HT1080 (cell line): ENCODE data around the gene SPANXD. TPM values are rescaled to one million over a fixed set of nuclear protein-coding genes. Genes with fewer than 3 reads are reported as not detected.
"Not testable (repeated sequence)": the region's sequence is repeated elsewhere in the genome, so short reads cannot be mapped to it uniquely, and the experiment has no call there.

Experiments
- DNase-seq: peaks from one replicate; pipeline ENCODE4 v3.0.0-alpha.2; 2015; ENCODE audit warnings: low read depth
- polyA plus RNA-seq, 2 experiments: library from polyadenylated mRNA; depleted of rRNA; stranded (reverse); fragments of >200 nt; gene quantifications; 2 replicates each; pipeline ENCODE4 v1.2.3, GENCODE V29; 2015
- total RNA-seq: library from RNA; depleted of rRNA; stranded (reverse); fragments of >200 nt; shearing (Covaris generic); gene quantifications from 2 replicates; pipeline ENCODE4 v1.2.3, GENCODE V29; 2014; rRNA removed

SPANXD gene, protein sequence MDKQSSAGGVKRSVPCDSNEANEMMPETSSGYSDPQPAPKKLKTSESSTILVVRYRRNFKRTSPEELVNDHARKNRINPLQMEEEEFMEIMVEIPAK
- total RNA-seq: 0.30 and 0.40 TPM in 2 replicates
- polyA plus RNA-seq (2015; cell fraction: cytosol; rRNA removed): 1.3 TPM in 2 replicates
- polyA plus RNA-seq (2015; cell fraction: nucleus; rRNA removed): 0.33 TPM in 1 of 2 replicates, not detected in the other

DNA sequence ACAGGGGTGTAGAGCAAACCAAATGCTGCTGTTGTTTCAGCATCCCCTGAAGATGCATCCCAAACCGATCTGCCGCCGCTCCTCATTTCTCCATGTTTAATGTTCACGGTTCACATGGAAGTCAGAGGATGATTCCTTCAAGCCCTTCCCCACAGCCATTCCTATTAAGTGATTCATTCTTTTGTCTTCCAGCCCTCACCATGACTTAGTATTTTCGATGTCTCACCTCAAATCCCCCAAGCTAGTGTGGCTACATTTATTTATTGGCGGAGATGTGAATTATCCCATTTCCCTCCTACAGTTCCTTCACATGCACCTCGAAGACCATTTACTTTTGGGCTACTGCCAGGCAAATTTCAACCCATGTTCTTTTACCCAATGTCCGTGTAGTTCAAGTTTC is at the start of gene SPANXD:
Gene SPANXD (minus strand): TSS at position 101 of the 400 bp plus-strand sequence. CDS start 334 bp downstream, outside the sequence.
- DNase-seq: not testable (repeated sequence)

DNA sequence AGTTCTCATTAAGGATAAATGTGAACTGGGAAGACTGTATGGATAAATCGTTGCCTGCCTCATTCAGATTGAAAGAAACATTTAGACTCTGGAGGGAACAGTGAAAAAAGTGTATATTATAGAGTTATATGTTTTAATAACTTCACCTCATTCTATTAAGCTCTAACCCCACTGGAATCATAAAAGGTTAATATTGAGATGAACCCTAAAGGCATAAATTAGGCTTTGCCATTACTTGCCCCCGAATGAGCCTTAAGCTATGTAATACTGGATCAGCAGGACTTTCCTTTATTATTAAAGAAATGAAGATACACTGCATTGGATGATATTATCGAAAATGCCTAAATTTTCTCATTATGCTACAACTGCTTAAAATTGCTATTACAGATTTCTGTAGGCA is 44.1 kb upstream of the SPANXD start:
- DNase-seq: no peak

DNA sequence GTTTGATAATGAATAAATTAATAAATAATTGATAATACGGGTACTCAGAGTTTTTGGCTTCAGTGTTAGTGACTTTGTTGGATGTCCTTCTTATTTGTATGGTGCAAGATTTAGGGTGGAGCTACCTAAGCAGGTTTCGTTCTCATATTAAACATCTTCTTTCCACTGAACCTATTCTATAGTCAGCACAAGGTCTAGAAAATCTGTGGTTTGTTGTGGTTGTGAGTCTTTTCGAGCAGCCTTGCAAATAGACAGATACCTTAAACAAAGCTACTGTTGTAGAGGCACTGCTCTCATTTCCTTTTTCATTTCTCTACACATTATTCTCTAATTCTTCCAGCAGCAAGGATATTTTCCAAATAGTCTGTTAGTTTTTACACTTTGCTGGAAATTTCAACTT is 38.1 kb upstream of the SPANXD start:
- no peak for DNase-seq

DNA sequence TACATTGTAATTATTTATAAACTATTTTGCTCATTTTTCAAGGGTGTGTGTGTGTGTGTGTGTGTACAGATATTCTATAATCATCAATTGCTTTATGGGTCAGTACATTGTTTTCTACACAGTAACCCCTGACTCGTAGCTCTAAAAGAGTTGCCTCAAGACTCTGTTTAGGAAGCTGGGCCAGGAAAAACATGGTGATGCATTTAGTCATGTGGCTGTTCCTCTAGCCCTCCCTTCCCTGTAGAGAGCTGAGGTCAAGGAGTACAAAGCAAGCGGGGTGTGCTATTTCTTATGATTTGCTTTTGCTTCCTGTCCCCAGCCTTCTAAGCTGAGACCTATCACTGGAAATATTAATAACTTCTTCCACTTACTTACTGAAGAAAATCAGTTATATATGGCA is 34.8 kb upstream of the SPANXD start:
- peak; percentile 1 for DNase-seq

GRCh38 chrX:141732031-141732430 is 33.5 kb upstream of the SPANXD start:
- no peak for DNase-seq

DNA sequence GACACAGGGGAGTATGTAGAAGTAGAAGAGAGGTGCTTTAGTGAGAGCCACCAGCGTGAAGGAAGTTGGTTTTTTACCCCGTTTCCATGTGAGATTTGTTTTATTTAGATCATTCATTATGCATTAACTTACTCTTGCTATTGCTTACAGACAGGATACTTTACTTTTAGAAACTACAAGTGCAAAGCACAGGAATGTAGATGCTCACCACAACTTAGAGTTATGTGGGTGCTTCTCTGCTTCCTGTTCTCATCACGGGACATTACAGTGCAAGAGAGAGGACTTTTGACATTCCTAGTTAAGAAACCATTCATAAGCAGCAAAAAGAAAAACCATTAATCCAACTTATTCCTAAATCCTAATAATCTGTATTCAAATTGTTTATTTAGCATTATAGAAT is 25.6 kb upstream of the SPANXD start:
- no peak for DNase-seq

DNA sequence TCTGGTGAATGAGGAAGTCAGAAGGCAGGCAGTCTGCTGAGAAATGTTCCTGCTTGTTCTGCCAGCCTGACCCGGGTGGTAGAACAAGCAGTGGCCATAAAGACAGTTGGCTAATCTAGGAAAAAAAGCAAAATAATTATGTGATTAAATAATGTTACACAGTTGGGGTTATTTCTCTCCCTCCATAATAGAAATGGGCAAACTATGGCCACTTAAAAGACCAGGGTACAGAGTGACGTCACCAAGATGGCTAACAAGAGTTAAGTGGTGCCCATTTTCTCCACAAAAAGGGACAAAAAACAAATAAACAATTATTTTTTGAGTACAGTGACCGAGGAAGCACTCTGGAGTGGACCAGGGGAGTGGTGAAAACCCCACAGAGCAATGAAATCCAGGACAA is 16.1 kb upstream of the SPANXD start:
- DNase-seq: no peak

GRCh38 chrX:141701072-141701471 is 2.5 kb upstream of the SPANXD start:
- no peak for DNase-seq

DNA sequence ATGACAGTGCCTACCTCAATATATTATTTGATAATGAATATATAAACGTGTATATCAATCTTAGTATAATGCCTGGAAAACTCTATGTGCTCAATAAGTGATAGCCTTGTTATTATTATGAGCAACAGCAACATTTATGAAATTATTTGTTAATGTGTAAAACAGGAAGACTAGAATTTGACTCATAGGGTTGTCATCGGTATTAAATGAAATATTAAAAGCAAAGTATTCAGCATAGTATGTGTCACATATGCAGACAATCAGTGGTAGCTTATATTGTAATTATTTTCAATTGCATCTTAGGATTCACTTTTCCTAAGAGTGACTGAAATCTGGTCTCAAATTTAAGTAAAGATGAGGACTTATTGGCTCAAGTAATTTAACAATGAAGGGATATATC is 24.6 kb downstream of the SPANXD start:
- no peak for DNase-seq

DNA sequence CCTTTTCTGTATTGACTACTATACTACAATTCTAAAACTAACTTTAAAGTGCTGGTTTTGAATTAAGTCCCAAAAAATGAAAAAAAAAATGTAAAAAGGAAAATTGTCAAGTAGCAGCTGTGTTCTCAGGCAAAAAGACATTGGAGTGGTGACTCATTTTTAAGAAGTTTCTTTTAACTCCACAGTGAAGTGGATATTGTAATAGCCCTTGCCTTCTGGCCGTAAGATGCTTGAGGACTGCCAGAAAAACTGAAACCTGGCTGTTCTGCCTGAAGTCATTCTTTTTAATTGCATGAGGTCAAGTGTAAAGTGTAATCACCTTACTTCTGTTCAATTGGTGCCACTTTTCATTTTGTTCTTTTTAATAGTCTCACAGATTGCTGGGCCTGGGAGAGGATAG is 28.9 kb downstream of the SPANXD start:
- no peak for DNase-seq

DNA sequence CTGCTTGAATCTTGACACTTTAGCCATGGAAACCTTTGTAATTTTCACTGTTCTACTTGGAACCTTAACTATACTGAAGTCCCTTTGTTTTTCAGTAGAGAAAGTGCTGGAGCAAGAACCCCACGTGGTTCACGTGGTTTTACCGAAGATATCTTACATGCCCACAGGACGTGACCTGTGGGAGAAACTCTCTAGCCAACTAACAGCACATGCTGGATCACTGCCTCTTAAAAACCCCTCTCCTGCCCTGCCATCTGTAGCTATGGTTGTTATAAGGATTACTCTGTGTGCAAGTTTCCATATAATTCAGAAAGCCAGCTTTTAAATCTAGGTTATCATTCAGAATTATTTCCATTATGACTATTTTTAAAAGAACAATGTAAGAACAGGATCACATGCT is 30.2 kb downstream of the SPANXD start:
- DNase-seq: no peak

- DNase-seq: no peak
Observed at GRCh38 chrX:141662781-141663180, 35.8 kb downstream of the SPANXD start.

DNA sequence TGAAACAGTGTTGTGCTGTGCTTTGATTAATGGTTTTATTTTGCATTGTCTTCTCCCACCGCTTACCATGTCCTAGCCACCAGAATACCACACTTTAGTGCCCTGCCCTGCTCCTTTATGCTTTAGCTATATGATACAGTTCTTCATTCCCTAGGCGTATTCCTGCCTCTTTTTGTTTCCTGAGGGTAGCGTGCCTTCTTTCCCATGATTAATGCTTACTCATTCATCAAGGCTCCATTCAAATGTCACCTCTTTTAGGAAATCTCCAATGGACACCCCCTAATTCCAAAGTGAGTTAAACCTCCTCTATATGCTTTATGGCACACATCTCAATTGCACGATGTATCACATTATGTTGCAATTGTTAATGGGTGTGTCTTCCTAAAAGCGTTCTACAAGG is 46.3 kb downstream of the SPANXD start:
- DNase-seq: peak; percentile 0

Other genes with a start within 250 kb of the SPANXD start
- gene SPANXA1, start 114.0 kb downstream of the SPANXD start, total RNA-seq: 0.23 and 0.34 TPM in 2 replicates
- gene SPANXA2, start 109.0 kb downstream of the SPANXD start, total RNA-seq: 0.23 and 0.34 TPM in 2 replicates
- not detected in 2 replicates for gene MAGEC3, start 139.6 kb upstream of the SPANXD start, total RNA-seq
- gene MAGEC1, start 205.2 kb upstream of the SPANXD start, total RNA-seq: 0.07 TPM in 1 of 2 replicates, not detected in the other